Fibroblast of mammary gland (primary cell): Measurements from ENCODE around the gene HOXC6.
A peak's percentile ranks its signal among the peaks of the same experiment; 100 is the strongest.

ENCODE experiments used
- DNase-seq: peaks from one replicate; pipeline ENCODE4 v3.0.0-alpha.2; 2010; ENCODE audit warnings: low read depth
- H3K4me3 ChIP-seq: 2 replicates; pipeline ENCODE4 v1.5.1; 2011; ENCODE audit warnings: low read depth, mild to moderate bottlenecking, low read length, moderate library complexity; ENCODE audit not compliant: control insufficient read depth
- TF ChIP-seq, protein P1 (sequence below): conservative IDR thresholded peaks from 2 replicates; pipeline ENCODE4 v1.5.1; 2011; ENCODE audit warnings: low read depth, low read length, inconsistent platforms; ENCODE audit not compliant: control insufficient read depth, insufficient read depth

Gene HOXC6

DNA sequence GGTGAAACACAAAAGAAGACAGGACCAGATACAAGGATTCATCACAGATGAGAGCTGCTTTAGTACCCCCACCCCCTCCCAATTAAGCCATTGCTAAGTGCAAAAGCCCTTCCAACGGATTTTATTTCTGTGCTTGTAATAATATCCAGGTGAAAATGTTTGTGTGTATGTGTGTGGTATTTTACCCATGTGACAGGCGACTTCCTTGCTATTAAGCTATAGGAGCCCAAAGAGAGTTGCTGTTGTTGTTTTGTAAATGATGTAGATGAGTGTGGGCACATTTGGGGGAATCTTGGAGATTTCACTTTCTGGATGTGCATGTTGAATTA, 22.2 kb downstream of the HOXC6 start:
- TF ChIP-seq, protein P1, sequence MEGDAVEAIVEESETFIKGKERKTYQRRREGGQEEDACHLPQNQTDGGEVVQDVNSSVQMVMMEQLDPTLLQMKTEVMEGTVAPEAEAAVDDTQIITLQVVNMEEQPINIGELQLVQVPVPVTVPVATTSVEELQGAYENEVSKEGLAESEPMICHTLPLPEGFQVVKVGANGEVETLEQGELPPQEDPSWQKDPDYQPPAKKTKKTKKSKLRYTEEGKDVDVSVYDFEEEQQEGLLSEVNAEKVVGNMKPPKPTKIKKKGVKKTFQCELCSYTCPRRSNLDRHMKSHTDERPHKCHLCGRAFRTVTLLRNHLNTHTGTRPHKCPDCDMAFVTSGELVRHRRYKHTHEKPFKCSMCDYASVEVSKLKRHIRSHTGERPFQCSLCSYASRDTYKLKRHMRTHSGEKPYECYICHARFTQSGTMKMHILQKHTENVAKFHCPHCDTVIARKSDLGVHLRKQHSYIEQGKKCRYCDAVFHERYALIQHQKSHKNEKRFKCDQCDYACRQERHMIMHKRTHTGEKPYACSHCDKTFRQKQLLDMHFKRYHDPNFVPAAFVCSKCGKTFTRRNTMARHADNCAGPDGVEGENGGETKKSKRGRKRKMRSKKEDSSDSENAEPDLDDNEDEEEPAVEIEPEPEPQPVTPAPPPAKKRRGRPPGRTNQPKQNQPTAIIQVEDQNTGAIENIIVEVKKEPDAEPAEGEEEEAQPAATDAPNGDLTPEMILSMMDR, result no peak
- no peak for DNase-seq

DNA sequence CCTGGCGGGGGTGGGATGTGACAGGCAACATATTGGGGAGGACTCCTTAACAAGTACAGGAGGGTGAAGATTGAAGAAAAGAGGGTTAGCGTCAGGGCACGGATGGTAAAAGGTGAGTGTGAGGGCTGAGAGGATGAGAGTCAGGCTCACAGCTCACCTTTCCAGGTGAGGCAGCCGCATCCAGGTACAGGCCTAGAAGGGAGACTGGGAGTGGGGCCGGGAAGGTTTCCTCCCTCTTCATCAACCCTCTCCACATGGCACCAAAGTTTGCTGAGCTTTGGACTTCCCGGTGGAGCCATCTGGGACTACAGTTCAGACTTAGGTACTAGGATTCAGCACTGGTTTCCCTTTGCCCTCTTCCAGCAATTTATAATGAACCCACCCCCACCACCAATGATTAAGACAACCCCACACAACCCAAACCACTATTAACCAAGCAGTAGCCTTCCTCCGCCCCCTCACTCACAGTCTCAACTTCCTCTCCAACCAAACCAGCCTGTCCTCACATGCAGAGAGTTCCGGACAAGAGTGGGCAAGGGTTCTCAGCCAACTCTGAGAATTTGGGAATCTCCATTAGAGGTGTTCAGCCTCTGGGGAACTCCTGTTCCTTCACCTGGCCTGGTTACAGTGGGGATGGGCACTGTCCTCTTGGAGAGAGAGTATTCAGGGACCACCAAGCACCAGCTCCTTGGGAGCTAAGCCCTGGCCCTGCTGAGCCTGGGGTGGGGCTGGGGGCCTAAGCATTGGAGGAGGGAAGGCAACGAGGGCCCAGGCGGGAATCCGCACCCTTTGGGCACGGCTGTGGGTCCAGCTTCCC, 23.0 kb downstream of the HOXC6 start:
- TF ChIP-seq, protein P1, result no peak
- no peak overlapping the region for H3K4me3 ChIP-seq
- peak; percentile 71 for DNase-seq

More for the DNA sequence above, 22.2 kb downstream of the HOXC6 start:
- no peak overlapping the region for H3K4me3 ChIP-seq

DNA sequence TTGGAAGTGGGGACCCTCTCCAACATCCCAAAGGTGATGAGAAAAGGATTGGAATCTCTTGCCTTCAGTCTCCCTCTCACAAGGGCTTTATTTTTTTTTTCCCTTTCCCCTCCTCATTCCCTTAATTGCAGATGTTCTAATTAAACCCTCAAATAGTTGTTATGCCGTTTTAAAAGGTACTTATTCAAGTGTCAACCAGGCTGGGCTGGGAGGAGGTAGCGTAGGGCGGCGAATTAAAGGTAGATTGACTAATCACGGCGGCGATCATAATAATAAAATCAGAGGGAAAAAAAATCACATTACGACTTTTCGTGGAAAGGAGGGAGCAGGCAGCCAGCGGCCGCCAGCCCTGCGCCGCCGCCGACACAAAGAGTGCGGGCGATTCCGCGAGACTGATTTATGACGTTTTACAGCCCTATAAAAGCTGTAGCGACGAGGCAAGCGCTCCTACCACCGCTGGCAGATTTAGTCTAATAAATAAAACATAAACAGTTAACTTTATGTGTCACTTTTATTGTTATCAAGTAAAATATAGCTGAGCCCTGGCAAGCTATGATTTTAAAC, 23.7 kb downstream of the HOXC6 start:
- H3K4me3 ChIP-seq, result peak overlapping the region; percentile 3
- TF ChIP-seq, protein P1, result no peak
- DNase-seq, result peak; percentile 60

DNA sequence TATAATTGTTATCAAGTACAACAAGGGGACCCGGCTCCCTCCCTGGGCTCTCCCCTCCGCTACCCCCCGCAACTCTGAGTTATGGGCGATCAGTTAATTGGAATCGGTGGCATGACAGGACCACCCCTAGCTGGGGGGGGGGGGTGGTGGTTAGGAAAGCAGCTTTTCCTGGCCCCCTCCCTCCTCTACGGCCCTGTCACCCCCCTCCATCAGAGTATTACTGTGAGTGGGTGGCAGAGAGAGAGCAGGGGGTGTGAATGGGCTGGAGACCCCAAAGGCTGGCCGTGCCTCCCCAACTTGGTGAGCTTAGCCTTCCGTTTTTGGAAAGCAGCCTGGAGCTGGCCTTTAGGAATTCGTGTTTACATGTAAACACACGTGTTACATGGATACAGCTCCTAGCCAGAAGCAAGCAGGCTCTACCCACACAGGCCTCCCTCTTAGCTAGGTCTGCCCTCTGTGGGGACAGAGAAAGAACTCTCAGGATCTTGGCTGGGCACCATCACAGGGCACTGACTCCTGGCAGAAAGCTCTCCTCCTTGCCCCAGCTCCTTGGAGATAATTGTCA, 24.3 kb downstream of the HOXC6 start:
- H3K4me3 ChIP-seq, result peak overlapping the region; percentile 76
- TF ChIP-seq, protein P1, result no peak
- DNase-seq, result peak; percentile 66

DNA sequence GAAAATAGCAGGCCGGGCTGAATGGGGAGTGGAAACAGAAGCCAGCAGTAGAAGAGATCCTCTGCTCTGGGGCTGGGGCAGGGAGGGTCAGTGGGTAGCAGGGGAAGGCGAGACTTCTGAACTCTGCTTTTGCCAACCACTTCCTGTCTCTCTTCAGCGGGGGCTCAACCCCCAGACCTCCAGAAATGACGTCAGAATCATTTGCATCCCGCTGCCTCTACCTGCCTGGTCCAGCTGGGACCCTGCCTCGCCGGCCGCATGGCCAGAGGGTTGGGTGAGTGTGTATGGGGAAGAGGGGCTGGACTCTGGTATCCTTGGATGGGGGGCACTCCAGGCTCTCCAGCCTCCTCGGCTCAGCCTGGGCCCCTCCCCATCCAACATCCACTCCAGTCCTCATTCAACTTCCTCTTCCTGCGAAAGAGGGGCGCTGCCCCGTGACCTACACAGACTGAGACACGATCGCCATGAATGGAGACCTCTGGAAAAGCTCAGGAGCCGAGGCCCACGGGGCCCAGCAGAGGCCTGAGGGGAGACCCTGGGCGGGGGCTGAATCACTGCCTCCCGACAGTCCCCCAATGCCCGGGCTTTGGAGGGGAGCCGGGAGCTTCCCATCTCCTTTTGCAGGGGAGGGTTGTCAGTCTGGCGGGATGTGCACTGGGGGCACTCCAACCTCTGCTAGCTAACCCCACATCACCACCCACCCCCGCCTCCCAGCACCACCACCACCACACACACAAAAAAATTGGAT, 24.9 kb downstream of the HOXC6 start:
- TF ChIP-seq, protein P1, result no peak
- H3K4me3 ChIP-seq, result peak overlapping the region; percentile 76
- no peak for DNase-seq
